IPS DF 4.7 (cell line): ENCODE results near the gene MYO18A.
"Not testable (repeated sequence)": the region's sequence is repeated elsewhere in the genome, so short reads cannot be mapped to it uniquely, and the experiment has no call there.

Source experiments
- DNase-seq: peaks from one replicate; pipeline ENCODE4 v3.0.0-alpha.2; 2013; ENCODE audit warnings: low spot score; ENCODE audit errors: extremely low read depth

The MYO18A gene, protein sequence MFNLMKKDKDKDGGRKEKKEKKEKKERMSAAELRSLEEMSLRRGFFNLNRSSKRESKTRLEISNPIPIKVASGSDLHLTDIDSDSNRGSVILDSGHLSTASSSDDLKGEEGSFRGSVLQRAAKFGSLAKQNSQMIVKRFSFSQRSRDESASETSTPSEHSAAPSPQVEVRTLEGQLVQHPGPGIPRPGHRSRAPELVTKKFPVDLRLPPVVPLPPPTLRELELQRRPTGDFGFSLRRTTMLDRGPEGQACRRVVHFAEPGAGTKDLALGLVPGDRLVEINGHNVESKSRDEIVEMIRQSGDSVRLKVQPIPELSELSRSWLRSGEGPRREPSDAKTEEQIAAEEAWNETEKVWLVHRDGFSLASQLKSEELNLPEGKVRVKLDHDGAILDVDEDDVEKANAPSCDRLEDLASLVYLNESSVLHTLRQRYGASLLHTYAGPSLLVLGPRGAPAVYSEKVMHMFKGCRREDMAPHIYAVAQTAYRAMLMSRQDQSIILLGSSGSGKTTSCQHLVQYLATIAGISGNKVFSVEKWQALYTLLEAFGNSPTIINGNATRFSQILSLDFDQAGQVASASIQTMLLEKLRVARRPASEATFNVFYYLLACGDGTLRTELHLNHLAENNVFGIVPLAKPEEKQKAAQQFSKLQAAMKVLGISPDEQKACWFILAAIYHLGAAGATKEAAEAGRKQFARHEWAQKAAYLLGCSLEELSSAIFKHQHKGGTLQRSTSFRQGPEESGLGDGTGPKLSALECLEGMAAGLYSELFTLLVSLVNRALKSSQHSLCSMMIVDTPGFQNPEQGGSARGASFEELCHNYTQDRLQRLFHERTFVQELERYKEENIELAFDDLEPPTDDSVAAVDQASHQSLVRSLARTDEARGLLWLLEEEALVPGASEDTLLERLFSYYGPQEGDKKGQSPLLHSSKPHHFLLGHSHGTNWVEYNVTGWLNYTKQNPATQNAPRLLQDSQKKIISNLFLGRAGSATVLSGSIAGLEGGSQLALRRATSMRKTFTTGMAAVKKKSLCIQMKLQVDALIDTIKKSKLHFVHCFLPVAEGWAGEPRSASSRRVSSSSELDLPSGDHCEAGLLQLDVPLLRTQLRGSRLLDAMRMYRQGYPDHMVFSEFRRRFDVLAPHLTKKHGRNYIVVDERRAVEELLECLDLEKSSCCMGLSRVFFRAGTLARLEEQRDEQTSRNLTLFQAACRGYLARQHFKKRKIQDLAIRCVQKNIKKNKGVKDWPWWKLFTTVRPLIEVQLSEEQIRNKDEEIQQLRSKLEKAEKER (N-terminal part only)

DNA sequence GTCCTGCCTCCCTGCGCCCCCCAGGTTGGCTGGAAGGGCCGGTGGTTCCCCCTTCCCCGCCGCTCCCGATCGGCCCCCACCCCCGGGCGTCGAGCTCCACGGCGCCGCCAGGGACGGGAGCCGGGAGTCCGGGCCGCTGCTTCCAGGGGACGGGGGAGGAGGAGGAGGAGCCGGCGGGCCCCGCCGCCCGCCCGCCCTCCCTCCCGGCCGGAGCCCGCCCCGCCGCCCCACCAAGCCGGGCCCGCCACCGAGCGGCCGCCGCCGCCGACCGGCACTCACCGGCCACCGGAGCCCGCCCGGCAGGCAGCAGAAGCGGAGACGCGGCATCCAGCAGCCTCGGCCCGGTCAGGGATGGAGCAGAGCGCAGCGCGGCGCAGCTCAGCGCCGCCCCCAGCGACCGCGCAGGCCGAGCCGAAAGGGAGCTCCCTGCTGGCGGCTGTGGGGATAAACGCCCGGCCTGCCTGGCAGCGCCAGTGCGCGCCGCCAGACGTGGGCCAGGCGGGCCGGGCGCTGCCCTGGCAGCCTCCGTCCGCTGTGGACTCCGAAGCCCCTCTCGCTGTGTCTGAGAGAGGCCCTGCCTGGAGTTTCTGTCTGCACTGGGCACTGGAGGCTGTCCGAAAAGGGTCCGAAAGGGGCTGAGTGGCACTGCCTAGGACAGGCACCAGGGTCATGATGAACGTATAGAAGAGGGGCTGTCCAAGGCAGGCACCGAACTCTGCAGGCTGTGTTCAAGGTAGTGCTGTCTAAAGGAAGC lies at the start of gene MYO18A:
Gene MYO18A, minus strand, starts transcription at position 365 of the 754 bp plus-strand sequence. CDS start 13,458 bp downstream, outside the sequence.
- DNase-seq, result peak; percentile 58

DNA sequence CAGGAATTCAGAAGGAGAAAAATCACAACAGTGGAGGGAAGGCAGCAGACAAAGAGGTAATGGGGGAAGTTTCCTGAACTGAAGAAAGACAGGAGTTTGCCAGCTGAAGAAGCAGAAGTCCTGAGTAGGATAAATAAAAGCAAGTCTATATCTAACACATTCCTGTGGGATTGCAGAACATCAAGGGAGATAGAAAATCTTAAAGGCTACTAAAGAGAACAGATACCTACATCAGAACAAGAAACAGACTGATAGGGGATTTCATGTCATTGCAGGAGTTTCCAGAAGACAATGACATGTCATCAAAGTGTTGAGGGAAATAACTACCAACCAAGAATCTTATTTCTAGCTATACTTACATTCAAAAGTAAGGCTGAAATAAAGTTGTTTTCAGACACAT lies 45.2 kb upstream of the MYO18A start:
- no peak for DNase-seq

DNA sequence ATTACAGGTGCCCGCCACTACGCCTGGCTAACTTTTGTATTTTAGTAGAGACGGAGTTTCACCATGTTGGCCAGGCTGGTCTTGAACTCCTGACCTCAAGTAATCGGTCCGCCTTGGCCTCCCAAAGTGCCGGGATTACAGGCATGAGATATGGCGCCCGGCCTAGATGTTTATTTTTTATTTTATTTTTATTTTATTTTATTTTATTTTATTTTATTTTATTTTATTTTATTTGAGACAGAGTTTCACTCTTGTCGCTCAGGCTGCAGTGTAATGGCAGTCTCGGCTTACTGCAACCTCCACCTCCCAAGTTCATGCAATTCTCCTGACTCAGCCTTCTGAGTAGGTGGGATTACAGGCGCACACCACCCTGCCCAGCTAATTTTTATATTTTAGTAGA lies 41.1 kb upstream of the MYO18A start:
- not testable (repeated sequence) for DNase-seq

DNA sequence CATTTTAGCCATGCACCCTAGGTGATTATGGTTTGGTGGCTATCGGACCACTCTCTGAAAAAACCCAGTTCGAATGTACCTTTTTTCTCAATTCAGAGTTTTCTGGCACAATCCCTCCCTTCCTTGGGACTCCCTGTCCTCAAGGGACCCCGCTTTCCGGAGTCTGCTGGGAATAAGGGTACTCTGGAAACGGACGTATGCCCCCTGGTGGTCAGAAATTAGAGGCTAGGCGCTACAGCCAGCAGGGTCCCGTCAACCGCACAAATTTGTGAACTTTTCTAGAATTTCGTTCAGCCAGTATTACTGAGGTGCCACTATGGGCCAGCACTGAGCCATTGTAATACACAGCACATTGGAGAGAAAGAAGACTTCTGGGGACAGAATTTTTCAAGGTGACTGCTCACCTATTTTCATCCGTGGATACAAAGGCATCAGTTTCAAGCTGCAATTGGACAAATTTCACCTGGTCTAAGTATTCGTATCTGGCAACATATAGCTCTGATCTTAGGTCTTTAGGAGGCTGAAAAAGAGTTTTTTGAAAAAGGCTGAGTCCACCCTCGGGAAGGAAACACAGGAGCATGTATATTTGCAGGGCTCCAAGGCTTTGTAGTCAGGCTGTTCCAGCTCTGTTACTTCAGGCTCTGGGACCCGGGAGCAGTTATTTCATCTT lies 39.3 kb upstream of the MYO18A start:
- peak; percentile 79 for DNase-seq

DNA sequence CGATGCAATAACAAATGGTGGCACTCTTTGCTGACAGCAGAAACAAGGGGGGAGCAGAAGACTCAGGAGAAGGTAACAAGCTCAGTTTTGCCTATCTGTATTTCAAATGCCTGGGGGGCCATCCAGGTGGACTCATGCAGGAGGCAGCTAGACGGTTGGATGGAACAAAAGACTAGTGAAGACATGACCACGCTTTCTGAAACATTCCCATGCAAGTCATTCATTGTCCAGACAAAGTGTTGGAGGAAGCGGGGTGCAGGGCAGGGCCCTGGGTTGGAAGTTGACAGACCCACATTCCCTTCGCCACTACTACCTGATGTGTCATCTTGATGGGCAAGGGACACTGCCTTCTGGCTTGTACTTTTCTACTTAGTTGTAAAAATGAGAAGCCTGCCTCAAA lies 36.7 kb upstream of the MYO18A start:
- DNase-seq, result no peak

DNA sequence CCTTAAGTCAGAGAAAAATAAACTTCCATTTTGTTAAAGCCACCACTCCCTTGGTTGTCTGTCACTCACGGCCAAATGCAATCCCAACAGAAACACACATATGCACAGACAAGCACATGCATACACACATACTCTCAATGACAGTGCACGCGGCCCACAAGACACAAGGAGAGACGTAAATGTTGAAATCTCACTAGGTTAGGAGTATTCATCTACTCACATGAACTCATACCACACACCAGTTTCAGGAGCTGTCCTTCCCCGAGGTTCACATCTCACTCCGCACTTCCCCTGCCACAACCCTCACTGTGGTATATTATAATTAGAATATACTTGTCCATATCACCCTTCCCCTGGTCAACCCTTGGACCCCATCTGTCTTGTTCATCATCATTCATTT lies 36.0 kb upstream of the MYO18A start:
- DNase-seq, result no peak

DNA sequence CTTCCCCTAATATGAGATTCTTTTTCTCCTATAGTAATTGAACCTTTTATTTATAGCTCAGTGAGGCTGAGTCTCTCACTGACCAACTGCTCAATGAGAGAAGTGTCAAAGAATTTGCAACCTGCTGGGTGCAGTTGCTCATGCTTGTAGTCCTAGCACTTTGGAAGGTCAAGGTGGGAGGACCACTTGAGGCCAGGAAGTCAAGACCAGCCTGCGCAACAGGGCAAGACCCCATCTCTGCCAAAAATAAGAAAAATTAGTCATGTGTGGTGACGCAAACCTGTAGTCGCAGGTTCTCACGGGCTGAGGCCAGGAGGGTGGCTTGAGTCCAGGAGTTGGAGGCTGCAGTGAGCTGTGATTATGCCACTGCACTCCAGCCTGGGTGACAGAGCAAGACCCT lies 35.5 kb upstream of the MYO18A start:
- no peak for DNase-seq

DNA sequence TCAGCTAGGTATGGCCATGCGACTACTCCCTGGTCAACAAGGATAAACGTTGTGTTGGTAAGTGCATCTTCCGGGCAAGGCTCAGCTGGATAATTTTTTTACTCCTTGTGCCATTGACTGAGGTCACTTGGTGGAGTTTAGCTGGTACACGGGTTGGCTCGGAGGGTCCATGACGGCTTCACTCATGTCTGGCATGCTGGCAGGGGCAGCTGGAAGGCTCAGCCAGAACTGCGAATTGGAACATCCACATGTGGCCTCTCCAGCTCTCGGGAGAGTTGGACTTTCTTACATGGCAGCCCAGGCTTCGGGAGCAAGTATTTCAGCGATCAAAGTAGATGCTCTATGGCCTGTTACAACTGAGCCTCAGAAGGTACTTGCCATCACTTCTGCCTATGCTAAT lies 35.0 kb upstream of the MYO18A start:
- no peak for DNase-seq

DNA sequence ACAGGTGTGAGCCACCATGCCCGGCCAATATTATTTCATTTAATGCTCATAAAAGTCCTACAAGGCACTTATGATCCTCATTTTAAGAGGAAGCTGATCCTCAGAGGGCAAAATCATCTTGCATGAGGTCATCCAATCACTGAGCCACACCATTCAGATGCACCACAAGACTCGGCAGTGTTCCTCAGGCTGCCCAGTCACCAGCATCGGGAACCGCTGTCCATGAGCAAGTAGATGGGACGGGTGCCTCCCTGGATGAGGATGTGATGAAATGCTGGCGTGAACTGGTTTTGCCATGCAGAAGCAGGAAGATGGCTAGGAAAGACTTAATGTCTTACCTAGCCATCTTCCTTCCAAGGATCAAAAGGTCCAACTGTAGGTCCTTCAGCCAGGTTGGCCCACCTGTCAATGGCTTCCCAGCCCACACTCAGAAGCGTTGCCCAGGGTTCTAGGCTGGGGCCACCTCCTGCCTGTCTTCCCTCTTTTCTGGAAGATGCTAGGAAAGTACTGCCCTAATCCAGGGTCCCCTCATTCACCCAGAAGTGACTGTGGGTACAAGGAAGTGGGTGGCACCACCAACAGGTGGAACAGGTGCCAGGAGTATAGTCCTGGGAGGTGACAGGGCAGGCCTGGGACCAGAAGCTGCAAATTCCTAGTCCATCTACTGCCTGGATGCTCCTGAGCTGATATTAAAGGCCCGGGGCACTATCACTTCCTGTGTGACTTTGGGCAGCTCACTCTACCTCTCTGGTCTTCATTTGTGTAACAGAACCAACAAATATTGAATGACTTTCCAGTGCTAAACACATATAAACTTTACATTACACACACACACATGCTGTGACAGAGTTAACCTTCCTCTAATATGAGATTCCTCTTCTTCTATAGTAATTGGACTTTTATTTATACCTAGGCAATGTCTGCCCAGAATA lies 34.3 kb upstream of the MYO18A start:
- DNase-seq, result no peak

DNA sequence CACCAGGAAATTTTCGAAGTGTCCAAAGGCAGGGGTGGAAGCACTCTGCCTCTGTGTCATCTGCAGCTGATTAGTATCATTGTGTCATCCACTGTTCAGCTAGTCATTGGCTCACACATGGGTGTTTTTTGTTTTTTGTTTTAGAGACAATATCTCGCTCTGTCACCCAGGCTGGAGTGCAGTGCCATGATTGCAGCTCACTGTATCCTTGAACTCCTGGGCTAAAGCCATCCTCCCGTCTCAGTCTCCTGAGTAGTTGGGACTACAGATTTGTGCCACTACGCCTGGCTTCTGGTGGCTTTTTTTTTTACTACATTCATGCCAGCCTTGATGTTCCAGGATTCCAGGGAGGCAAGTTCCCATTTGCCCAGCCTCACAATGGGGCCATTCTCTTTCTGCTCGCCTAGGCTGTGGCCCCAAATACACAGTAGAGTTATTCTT lies 32.5 kb upstream of the MYO18A start:
- DNase-seq, result no peak

DNA sequence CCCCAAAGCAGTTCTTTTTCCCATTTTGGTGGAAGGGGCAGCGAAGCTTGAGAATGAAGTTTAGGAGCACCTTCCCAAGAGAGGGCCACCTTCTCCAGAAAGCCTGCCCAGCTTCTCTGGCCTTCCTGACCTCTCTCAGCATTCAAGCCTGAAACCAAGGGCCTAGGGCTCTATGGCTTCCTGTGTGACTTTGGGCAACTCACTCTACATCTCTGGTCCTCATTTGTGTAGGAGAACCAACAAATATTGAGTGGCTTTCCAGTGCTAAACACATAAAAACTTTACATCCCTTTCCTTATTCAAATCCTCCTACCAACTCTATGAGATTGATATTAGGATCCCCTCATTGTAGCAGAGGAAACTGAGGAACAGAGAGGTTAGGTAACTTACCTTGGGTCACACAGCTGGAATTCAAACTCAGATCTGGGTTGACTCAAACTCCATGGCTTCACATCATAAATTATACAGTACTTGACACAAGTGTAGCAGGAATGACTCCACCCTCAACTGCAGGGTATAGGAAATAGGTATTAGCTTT lies 32.0 kb upstream of the MYO18A start:
- DNase-seq, result no peak

DNA sequence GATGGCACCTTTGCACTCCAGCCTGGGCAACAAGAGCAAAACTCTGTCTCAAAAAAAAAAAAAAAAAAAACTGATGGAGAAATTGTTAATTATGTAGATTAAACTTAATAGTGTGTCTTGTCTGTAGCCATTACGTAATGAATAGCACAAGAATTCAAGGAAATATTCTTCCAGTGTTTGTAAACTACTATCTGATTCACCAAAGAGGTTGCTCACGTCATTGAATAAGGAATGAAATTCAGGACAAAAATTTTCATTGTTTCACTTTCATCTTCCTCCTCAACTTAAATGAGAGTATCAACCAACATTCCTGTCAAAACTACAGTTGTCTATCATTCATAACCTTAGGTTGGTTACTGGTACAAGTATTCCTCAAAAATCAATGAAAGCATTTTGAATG lies 30.7 kb upstream of the MYO18A start:
- DNase-seq, result no peak

DNA sequence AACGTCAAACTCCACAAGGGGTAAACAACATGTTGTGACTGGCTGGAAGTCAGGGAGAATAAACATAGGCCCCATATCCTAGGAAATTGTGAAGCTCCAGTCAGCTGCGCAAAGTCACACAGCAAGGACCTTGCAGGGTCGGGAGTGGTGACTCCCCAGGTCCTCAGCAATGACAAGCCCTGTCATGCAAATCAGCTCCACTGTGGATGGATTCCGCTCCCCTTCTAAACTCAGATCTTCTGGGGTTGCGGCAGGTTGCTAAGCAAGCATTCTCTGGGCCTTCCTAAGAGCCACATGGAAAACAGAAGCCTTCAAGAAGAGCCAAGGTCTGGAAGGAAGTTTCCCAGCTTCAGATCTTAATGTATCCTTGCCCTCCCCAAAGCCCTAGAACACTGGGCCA lies 28.9 kb upstream of the MYO18A start:
- peak; percentile 3 for DNase-seq

DNA sequence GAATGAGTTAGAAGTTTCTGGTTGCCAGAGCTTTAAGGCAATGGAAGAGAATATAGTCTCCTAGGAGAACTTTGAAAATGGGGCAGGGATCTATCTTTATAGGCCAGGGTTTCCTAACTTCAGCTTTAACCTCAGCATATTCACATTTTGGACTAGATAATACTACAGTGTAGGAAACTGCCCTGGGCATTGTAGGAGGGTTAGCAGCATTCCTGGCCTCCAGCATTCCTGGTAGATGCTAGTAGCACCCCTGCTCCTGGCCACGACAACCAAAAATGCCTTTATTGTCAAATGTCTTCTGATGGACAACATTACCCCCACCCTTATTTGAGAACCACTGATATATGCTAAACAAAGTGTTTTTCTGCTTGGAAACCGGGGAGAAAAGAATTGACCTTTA lies 27.8 kb upstream of the MYO18A start:
- DNase-seq, result no peak

DNA sequence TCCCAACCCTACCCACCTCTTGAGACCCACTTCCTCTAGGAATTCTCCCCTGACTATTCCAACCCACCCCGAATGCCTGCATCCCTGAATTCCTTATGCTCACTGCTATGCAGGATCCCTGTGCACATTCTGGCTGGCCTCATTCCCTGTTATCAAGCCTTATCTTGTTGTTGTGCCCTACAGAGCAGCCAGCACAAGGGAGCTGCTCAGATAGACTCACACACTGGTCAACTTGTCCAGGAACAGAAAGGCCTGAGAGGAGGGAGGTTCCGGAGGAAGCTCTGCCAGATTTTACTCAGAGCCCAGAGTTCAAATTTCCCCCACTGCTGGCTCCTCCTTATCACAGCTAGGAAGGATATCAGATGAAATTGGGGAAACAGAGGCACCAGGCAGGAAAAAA lies 24.8 kb upstream of the MYO18A start:
- DNase-seq, result no peak

DNA sequence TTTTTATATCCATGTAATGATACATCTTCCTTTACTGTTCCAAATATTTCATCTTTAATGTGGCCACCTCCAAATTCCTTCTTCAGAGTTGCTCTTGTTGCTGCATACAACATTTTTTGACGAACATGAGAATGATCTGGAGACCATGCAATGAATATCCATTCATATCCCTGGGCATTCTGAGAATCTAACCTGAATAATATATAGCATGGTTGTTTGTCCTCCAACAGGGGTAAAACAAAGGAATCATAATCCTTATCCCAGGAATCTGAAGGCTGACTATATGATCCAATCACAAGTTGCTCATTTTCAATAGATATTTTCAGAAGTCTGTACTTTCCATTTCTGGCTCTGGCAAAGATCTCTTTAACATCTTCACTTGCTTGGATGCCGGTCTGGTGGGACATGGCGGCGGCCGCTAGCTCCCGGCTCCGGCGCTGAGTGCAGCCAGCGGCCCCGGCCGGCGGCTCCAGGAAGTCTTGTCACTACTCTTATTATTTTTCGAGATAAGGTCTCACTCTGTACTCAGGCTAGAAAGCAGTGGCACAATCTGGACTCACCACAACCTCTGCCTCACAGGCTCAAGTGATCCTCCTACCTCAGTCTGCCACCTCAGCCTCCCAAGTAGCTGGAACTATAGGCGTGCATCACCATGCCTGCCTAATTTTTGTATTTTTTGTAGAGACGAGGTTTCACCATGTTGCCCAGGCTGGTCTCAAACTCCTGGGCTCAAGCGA lies 24.0 kb upstream of the MYO18A start:
- DNase-seq, result not testable (repeated sequence)

DNA sequence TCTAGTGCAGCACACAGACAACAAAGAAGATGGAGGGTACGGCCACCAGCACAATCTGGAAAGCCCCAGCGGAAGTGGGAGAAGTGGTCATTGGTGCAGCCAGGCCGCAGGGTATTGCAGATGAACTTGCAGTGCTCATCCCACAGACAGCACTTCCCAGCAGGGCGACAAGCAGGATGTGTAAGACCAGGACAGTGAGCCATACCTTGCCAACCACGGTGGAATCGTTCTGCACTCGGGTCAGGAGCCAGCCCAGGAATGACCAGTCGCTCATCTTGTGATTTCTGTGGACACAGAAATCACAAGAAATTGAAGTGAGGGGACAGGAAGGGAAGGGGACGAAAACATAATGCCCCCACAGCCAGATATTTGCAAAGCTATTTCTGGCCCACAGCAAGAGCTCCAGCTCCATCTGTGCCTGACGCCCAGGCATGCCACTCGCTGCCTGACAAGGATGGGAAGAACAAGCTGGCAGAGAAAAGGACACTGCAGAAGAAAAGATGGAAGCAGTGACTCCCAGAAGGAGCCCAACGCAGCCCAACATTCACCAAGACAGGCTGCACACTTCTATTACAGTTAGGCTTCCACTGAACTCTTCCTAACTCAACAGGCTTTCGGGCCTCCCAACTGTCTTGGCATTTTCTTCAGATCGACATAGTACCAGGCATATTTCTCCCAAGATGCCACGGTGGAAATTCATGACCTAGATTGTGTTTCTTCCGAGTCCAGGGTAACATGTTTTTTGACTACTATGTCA lies 17.5 kb upstream of the MYO18A start:
- no peak for DNase-seq
